ENCODE measurements around the gene CALML5.

GRCh38 chr10:5482016-5482415 is 17.4 kb downstream of the CALML5 start:
- TF ChIP-seq, protein P1, sequence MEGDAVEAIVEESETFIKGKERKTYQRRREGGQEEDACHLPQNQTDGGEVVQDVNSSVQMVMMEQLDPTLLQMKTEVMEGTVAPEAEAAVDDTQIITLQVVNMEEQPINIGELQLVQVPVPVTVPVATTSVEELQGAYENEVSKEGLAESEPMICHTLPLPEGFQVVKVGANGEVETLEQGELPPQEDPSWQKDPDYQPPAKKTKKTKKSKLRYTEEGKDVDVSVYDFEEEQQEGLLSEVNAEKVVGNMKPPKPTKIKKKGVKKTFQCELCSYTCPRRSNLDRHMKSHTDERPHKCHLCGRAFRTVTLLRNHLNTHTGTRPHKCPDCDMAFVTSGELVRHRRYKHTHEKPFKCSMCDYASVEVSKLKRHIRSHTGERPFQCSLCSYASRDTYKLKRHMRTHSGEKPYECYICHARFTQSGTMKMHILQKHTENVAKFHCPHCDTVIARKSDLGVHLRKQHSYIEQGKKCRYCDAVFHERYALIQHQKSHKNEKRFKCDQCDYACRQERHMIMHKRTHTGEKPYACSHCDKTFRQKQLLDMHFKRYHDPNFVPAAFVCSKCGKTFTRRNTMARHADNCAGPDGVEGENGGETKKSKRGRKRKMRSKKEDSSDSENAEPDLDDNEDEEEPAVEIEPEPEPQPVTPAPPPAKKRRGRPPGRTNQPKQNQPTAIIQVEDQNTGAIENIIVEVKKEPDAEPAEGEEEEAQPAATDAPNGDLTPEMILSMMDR (IDR thresholded peaks at IDR 0.05; ENCODE audit: insufficient read depth, low read length, poor library complexity, severe bottlenecking) = no peak
- TF ChIP-seq EZH2phosphoT487 (conservative IDR thresholded peaks at IDR 0.05; ENCODE audit: low read length) = no peak
